Measurements from ENCODE around the gene SMIM45.
A peak's percentile ranks its signal among the peaks of the same experiment; 100 is the strongest.

SMIM45 gene

DNA sequence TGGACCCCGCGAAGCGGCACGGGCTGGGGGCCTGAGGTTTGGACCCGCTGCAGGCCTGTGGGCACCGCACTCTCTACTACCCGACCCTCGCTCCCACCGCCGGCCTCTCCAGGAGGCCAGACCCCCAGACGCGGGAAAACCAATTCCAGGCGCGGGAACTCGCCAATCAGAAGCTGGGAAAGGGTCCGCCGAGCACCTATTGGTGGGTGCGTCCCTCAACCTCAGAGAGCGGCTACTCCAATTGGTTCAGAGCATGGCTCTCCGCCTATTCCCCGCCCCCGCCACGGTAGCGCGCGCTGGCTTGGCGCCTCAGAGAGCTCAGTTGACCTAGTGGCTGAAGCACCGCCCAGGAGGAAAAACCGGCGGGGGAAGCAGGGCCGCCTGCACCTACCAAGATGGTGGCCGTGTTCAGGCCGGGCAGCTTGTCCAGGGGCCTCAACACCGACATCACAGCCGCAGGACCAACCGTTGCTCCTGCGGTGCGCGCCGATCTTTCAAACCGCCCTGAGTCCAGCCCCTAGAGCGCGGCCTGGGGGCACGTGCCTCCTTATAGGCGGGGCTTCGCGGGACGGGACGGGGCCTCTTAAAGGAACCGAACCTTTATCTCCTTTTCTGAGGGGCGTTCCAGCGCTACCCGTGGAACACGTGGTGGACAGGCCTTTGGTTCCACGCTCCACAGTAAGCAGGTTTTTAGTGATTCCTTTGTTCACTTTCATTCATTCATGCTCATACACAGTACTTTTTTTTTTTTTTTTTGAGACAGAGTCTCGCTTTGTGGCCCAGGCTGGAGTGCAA lies 5.1 kb upstream of the SMIM45 start, which contains the start of gene CENPM (continued):
- TF ChIP-seq E2F4 (IDR thresholded peaks at IDR 0.05; ENCODE audit: low read depth, low read length) (peak; percentile 90), POU2F2 (IDR thresholded peaks at IDR 0.05; ENCODE audit: borderline replicate concordance, low read depth, low read length) (peak; percentile 69; the same call in 2 of the 3 replicates), ZBTB33 (IDR thresholded peaks at IDR 0.05) (no peak), CEBPZ (IDR thresholded peaks at IDR 0.05; ENCODE audit: low read depth, low read length) (no peak), HCFC1 (IDR thresholded peaks at IDR 0.05; ENCODE audit: low read length) (no peak), GATAD2B (conservative IDR thresholded peaks at IDR 0.05; ENCODE audit: low read depth) (peak; percentile 63; the same call in 1 of the 2 replicates), ZNF207 (IDR thresholded peaks at IDR 0.05; ENCODE audit: borderline replicate concordance) (peak; percentile 33; the same call in 1 of the 2 replicates), BHLHE40 (IDR thresholded peaks at IDR 0.05; ENCODE audit: borderline replicate concordance in 1 of 2, low read depth in 2 of 2, low read length in 1 of 2) (peak; percentile 94 to 98), CHD4 (IDR thresholded peaks at IDR 0.05) (no peak), RAD51 (IDR thresholded peaks at IDR 0.05) (peak; percentile 95), MXI1 (IDR thresholded peaks at IDR 0.05; ENCODE audit: low read depth, low read length) (peak; percentile 80), ASH2L (IDR thresholded peaks at IDR 0.05; ENCODE audit: borderline replicate concordance, low read depth) (no peak), MAX (IDR thresholded peaks at IDR 0.05; ENCODE audit: low read depth, low read length) (peak; percentile 97), NFYB (IDR thresholded peaks at IDR 0.05; ENCODE audit: insufficient read depth, low read depth, low read length) (peak; percentile 99), RAD21 (IDR thresholded peaks at IDR 0.05; ENCODE audit: insufficient read depth, low read depth, low read length) (no peak), E4F1 (IDR thresholded peaks at IDR 0.05; ENCODE audit: borderline replicate concordance, partially characterized antibody) (no peak)
- TF ChIP-seq, protein P1, sequence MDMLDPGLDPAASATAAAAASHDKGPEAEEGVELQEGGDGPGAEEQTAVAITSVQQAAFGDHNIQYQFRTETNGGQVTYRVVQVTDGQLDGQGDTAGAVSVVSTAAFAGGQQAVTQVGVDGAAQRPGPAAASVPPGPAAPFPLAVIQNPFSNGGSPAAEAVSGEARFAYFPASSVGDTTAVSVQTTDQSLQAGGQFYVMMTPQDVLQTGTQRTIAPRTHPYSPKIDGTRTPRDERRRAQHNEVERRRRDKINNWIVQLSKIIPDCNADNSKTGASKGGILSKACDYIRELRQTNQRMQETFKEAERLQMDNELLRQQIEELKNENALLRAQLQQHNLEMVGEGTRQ (IDR thresholded peaks at IDR 0.05; ENCODE audit: borderline replicate concordance, low read depth, low read length), result peak; percentile 88
